ENCODE results near the gene PMVK. TPM values are rescaled to one million over a fixed set of nuclear protein-coding genes. Genes with fewer than 3 reads are reported as not detected.

The PMVK gene
- total RNA-seq, 1 donor from 2014 or later = 9.6 TPM

DNA sequence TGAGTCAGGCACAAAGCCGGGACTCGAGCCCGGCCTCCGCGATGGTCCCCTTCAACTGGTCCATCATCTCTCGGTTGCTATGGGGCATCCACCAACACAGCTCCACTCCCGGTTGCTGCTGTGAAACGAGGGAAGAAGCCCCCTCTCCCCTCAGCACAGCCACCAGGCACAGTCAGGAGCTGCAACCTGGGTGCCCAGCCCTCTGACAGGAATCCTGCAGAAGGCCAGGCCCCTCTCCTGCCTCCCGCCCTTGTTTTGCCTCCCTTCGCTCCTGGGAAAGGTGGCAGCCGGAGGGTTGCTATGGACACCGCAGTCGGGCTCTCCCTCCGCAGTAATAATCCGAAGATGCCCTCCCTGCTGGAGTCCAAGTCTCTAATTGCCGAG, 57.5 kb downstream of the PMVK start:
- H3K27me3 ChIP-seq = no peaks in the 10 kb centered on the region
- TF ChIP-seq, protein P1, sequence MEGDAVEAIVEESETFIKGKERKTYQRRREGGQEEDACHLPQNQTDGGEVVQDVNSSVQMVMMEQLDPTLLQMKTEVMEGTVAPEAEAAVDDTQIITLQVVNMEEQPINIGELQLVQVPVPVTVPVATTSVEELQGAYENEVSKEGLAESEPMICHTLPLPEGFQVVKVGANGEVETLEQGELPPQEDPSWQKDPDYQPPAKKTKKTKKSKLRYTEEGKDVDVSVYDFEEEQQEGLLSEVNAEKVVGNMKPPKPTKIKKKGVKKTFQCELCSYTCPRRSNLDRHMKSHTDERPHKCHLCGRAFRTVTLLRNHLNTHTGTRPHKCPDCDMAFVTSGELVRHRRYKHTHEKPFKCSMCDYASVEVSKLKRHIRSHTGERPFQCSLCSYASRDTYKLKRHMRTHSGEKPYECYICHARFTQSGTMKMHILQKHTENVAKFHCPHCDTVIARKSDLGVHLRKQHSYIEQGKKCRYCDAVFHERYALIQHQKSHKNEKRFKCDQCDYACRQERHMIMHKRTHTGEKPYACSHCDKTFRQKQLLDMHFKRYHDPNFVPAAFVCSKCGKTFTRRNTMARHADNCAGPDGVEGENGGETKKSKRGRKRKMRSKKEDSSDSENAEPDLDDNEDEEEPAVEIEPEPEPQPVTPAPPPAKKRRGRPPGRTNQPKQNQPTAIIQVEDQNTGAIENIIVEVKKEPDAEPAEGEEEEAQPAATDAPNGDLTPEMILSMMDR (IDR thresholded peaks at IDR 0.05) = no peak
- no peak overlapping the region for H3K27ac ChIP-seq
- intact Hi-C loops (cut with DNase I) = no loop called here
- H3K9me3 ChIP-seq = no peaks in the 10 kb centered on the region
- no peaks in the 10 kb centered on the region for H3K4me1 ChIP-seq
- H3K36me3 ChIP-seq = no peaks in the 10 kb centered on the region
- H3K4me3 ChIP-seq = no peak overlapping the region
- DNase-seq (ENCODE audit: low spot score in 2 of 2) = no peak

DNA sequence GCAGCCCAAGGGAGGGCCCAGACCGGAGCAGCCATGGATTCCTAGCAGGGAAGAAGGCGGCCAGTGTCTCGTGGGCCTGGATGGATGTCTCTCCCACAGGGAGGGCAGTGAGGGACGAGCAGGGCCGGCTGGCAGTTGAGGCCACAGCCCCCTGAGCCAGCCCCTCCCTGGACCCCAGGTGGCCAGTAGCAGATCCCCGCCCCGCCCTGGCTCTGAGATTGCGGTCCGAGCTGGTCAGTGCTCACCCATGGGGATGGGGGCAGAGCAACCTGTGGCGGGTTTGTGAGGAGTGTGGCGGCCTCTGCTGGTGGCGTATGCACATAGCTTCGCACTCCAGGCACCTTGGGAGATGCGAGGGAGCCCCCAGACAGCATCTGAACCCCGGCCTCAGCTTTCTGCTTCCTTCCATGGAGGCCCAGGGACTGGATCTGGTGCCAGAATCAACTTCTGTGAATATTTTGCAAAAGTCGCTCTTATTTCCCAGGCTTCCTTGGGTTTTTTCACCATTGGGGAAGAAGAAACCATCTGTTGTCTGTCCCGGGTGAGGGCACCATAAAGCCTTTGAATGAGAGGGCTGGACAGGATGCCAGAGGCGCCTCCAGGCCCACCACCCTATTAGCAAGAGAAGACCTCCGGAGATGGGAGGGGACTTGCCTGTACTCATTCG, 58.0 kb downstream of the PMVK start:
- Histone ChIP-seq H3K4me1 (no peaks in the 10 kb centered on the region), H3K9me3 (no peaks in the 10 kb centered on the region), H3K36me3 (no peaks in the 10 kb centered on the region), H3K27ac (no peak overlapping the region), H3K27me3 (no peaks in the 10 kb centered on the region), H3K4me3 (no peak overlapping the region)
- intact Hi-C loops (cut with DNase I) = loop anchor here (1.0 kb wide), 3 partner anchors 209 to 398 kb away; no protein-coding TSS in a partner anchor
- TF ChIP-seq, protein P1 (IDR thresholded peaks at IDR 0.05) = peak; percentile 84 to 89 (median 88)
- DNase-seq (ENCODE audit: low spot score in 2 of 2) = peak in 1 of 2 donors; percentile 88

DNA sequence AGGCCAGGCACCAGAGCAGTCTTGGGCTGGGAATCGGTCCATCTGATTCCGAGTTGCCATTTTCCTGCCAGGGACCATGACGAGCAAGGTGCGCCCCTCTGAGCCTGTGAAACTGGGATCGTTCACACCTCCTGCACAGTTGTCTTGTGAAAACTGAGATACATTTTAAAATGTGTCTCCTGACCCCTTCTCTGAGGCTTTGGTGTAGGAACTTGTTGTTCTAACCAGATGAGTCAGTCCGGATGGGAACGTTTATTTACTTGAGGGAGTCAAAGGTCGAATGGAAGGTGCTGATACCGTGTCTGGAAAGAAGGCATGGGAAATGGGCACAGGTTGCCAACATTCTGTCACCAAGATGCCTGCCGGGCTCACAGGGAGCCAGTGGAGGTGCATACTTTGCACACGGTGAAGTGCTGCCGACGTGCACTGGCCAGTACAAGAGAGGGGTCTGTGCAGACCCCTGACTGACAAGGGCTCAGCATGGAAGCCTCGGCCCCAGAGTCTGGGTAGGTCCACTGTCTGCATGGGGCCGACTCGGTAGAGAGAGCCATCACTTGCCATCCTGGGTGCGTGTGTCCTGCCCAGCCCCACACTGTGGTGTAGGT, 59.0 kb downstream of the PMVK start:
- no peak for DNase-seq (ENCODE audit: low spot score in 2 of 2)
- intact Hi-C loops (cut with DNase I) = no loop called here
- Histone ChIP-seq H3K36me3 (no peaks in the 10 kb centered on the region), H3K27me3 (no peaks in the 10 kb centered on the region), H3K27ac (no peak overlapping the region), H3K4me3 (no peak overlapping the region), H3K9me3 (no peaks in the 10 kb centered on the region), H3K4me1 (no peaks in the 10 kb centered on the region)
- TF ChIP-seq, protein P1 (IDR thresholded peaks at IDR 0.05) = no peak

DNA sequence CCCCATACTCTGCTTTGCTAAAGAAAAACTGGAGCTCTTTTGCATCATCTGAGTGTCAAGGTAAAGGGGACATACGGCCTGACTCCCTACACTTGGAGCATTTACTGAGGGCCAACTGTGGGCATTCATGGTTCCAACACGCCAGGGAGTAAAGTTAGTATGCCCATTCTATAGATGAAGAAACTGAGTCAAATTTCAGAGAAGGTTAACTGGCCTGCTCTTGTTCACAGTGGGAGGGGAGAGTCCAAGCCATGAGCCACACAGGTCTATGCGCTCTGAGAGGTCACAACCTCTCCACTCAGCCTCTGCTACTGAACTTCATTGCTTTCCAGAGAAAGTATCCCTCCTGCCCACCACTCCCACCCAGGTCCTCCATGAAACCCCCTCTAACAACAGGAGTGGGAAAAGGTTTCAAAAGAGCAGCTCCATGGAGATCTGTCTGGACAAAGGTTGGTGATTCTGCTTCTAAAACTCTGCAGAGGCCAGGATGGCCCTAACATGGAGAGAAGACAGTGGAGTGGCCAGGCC, 59.6 kb downstream of the PMVK start:
- Histone ChIP-seq H3K36me3 (no peaks in the 10 kb centered on the region), H3K4me3 (no peak overlapping the region), H3K27me3 (no peaks in the 10 kb centered on the region), H3K4me1 (no peaks in the 10 kb centered on the region), H3K9me3 (no peaks in the 10 kb centered on the region), H3K27ac (no peak overlapping the region)
- intact Hi-C loops (cut with DNase I) = no loop called here
- no peak for DNase-seq (ENCODE audit: low spot score in 2 of 2)
- TF ChIP-seq, protein P1 (IDR thresholded peaks at IDR 0.05) = no peak

Other genes with a start within 250 kb of the PMVK start
- 24.6 TPM for gene KCNN3, start 66.4 kb downstream of the PMVK start, total RNA-seq
- gene PBXIP1, start 19.4 kb upstream of the PMVK start, total RNA-seq = 70.0 TPM
- 48.7 TPM for gene PYGO2, start 25.1 kb upstream of the PMVK start, total RNA-seq
- gene SHC1, start 34.0 kb upstream of the PMVK start, total RNA-seq = 211 TPM
- 40.4 TPM for gene CKS1B, start 38.0 kb upstream of the PMVK start, total RNA-seq
- 31.2 TPM for gene FLAD1, start 46.6 kb upstream of the PMVK start, total RNA-seq
- not detected for gene LENEP, start 56.9 kb upstream of the PMVK start, total RNA-seq
- gene ZBTB7B, start 66.1 kb upstream of the PMVK start, total RNA-seq = 83.1 TPM
- gene DCST2, start 97.1 kb upstream of the PMVK start, total RNA-seq = 0.64 TPM
- gene DCST1, start 97.1 kb upstream of the PMVK start, total RNA-seq = not detected
- gene ADAM15, start 114.6 kb upstream of the PMVK start, total RNA-seq = 610 TPM
- gene EFNA4, start 127.0 kb upstream of the PMVK start, total RNA-seq = 11.2 TPM
- 1.5 TPM for gene EFNA3, start 142.1 kb upstream of the PMVK start, total RNA-seq
- 66.7 TPM for gene EFNA1, start 191.2 kb upstream of the PMVK start, total RNA-seq
- 9.4 TPM for gene SLC50A1, start 199.1 kb upstream of the PMVK start, total RNA-seq
- 78.2 TPM for gene DPM3, start 203.8 kb upstream of the PMVK start, total RNA-seq
- gene KRTCAP2, start 236.6 kb upstream of the PMVK start, total RNA-seq = 146 TPM
- gene TRIM46, start 237.1 kb upstream of the PMVK start, total RNA-seq = not detected